22Rv1 (cell line): ENCODE measurements around the gene SEMA3E.

Experiments
- ZFX ChIP-seq: fragments of 450-650 bp; IDR thresholded peaks from 2 replicates; pipeline ENCODE4 v1.6.1; 2017; ENCODE audit warnings: antibody characterized with exemption, borderline replicate concordance
- TF ChIP-seq, protein P1 (sequence below): fragments of 450-650 bp; IDR thresholded peaks from 2 replicates; pipeline ENCODE4 v1.5.1; 2017; ENCODE audit warnings: mild to moderate bottlenecking

DNA sequence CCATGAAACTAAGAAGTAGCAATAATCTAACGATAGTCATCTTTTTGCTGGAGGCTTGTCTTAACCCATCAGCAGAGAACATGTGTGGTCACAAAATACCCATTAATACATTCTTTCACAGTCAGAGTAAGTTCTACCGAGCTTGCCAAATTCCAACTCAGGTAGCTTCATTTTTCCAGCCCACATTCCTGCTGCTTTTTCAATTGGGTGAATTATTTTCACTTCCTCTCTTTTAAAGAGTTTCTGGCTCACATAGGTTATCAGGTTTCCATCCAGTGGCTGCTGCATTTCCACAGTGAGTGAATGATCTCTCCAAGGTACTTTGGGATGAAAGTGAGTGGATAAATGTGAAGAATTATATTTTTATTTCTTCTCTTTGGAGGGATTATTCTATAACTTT, 233.1 kb downstream of the SEMA3E start:
- TF ChIP-seq, protein P1, sequence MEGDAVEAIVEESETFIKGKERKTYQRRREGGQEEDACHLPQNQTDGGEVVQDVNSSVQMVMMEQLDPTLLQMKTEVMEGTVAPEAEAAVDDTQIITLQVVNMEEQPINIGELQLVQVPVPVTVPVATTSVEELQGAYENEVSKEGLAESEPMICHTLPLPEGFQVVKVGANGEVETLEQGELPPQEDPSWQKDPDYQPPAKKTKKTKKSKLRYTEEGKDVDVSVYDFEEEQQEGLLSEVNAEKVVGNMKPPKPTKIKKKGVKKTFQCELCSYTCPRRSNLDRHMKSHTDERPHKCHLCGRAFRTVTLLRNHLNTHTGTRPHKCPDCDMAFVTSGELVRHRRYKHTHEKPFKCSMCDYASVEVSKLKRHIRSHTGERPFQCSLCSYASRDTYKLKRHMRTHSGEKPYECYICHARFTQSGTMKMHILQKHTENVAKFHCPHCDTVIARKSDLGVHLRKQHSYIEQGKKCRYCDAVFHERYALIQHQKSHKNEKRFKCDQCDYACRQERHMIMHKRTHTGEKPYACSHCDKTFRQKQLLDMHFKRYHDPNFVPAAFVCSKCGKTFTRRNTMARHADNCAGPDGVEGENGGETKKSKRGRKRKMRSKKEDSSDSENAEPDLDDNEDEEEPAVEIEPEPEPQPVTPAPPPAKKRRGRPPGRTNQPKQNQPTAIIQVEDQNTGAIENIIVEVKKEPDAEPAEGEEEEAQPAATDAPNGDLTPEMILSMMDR, result no peak
- TF ChIP-seq ZFX, result no peak
